NCI-H748 (cell line): Measurements from ENCODE around the gene AGER.
"Not testable (repeated sequence)": the region's sequence is repeated elsewhere in the genome, so short reads cannot be mapped to it uniquely, and the experiment has no call there.

ENCODE experiments used
- DNase-seq: peaks from one replicate; lab custom pipeline; 2025; ENCODE audit not compliant: unreplicated experiment; lab: John Stamatoyannopoulos, UW

Gene AGER

DNA sequence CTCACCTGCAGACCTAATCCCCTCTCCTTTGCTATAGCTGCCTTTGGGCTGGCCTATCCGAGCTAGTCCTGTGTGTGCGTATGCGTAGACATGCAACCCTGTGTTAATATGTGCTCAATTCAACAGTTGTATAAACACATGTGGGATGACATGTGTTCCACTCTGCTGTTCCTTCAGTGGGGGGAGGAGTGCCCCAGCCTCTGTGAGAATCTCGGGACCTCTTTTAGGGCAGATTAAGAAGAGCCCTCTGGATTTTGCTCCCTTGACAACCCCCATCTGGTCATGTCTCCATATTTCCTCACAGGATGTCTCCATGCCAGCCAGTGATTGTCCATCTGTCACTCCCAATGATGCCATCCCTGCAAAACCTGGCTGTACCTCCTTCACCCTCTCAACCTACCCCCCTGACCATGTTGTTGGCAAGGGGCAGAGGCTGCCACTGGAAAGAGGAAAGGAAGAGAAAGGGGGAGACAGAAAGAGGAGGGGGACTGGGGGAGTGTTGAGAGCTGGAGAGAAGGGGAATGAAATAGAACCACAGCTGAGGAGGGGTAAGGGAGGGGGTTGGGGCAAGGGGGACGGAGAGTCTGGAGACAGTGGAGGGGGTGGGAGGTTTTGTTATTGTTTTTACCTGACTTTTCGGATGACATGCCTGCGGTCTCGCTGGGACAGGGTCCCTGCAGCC lies 32.7 kb downstream of the AGER start:
- DNase-seq: no peak

DNA sequence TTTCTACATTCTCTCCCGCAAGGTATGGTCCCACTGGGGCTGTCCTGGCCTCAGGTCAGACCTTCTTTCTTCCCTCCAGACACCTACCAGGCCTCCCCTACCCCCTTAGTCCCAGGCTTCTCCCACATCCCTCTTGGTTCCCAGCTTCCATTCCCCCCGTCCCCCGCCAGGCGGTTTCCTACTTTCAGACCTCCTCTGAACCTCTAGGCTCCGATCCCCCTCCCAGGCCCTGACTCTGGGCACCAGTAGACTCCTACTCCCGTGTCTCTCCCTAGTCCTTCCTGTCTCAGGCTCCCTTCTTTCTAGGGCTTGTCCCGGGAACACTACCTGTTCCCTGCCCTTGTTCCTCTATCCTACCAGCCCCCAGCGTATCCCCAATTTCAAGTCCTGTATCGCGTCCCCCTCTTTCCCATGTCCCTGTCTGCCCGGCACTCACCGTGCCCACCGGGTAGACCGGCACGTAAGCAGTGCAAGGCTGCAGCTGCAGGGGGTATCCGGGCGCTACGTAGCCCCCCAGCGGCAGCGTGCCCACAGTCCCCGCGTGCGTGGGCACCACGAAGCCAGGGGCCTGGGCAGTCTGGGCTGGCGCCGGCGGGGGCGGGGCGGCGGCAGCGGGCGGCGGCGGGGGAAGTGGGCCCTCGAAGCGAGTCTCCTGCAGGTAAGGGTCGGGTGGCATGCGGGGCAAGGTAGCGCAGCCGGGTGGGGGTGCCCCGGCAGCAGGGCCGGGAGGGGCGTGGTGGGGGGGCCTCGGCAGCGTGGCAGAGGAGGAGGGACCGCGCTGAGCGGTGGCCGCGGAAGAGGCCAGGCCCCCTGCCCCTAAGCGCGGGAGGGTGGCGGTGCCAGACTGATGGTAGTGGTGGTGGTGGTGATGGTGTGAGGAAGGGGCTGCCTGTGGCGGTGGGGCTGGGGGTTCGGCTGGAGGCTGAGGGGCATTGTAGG lies 33.9 kb downstream of the AGER start:
- no peak for DNase-seq

DNA sequence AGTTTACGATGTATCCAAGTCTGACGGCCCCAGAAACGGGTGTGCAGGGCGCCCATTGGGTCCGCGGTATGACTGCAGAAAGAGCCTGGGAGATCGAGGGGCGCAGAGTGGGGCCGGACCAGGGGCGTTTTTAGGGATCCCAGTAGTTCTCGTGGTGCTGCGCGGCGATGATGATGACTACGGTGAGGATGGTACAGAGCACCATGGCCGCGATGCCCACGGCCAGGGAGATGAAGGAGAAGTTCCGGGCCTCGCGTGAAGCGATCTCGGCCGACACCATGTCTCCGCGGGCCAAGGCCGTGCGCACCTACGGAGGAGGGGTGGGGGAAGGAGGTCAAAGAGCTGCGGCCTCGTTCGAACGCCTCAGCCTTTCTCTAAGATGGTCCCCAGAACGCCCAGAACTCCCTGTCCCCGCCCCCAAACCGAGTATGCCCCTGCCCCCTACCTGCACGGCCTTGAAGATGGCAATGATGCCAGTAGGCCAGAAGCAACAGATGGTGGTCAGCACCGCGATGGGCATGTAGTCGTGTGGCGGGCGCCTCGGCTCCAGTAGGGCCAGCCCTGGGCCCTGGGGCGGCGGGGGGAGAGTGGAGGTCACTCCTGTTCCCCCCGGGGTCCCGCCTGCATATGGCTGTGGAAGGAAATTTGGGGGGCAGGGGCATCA lies 34.8 kb downstream of the AGER start:
- DNase-seq: no peak

DNA sequence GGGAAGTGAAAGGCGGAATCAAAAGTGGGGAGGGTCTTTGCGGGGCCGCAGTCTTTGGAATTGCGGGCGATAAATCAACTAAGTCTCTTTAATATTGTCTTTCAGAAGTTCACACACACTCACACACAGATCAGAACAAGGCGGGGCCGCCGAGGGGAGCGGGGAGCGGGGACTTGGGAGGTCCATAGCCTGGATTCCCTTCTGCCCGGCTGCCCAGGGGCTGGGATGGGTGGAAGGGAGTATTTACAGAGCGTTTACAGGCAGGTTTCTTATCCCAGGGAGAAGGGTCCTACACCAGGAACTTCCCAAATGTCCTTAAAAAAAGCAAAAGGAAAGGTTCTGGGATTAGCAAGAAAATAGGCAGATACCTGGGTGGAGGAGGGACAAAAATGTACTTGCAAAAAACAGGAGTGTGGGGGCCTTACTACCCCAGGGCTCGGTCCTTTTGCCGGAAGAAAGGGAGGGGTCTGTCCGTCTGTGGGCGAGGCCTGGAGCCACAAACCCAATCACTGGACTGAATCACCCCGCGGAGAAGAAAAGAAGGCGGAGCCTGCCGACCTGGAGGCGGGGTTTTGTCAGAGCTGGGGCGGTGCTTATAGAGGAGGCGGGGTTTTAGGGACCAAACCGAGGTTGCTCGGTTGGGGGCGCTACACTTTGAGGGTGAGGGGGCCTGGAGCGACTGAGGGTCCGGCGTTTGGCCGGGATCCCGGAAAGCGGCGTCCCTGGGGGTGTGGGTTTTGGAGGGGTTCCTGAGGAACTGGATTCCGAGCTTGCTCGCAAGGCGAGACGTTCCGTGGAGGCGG lies 35.6 kb downstream of the AGER start:
- no peak for DNase-seq

DNA sequence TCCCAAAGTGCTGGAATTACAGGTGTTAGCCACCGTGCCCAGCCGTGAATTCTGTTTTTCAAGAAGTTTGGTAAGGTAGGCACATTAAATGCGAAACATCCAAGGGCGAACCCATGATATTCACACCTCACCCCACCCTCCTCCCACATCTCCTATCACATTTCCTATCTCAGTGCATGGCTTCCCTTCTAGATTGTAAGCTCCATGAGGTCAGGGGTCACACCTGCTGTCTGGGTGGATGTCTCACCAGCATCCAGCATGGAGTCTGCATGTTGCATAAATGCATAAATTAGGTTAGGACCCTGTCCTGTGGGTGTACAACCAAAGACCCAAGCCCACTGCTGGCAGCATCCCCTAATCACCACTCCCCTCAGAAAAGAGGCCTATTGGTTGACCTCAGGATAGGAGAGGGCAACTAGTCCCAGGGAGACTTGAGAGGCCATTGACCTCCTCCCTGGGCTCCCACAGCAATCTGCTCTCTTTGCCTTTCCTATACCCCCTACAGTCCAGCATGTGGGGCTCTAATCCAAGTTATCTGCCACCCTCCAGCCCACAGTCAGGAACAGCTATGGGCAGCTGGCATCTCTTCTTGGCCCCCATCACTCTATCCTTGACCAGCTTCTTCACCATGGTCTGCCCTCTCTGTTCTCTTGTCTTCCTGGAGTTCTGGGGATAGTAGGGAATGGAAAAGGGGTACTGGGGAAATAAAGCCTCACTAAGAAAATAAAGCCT lies 36.5 kb downstream of the AGER start:
- DNase-seq: no peak

DNA sequence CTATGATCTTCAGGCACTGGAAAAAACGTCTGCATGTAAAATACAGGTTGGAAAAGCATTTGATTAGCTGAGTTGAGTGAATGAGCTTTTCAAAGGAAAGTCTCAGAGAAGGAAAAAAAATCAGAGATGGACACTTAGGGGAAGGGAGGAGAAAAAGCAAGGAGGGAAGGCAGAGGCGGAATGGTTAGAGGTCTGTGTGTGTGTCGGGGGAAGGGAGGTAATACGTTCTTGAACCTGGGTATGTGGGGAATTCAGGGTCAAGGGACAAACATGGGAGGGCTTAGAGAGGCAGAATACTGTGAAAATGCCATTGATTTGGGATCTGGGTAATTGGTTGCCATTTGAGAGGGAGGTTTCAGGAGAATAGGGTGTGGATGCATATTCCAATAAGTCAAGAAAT lies 37.4 kb downstream of the AGER start:
- DNase-seq: no peak

DNA sequence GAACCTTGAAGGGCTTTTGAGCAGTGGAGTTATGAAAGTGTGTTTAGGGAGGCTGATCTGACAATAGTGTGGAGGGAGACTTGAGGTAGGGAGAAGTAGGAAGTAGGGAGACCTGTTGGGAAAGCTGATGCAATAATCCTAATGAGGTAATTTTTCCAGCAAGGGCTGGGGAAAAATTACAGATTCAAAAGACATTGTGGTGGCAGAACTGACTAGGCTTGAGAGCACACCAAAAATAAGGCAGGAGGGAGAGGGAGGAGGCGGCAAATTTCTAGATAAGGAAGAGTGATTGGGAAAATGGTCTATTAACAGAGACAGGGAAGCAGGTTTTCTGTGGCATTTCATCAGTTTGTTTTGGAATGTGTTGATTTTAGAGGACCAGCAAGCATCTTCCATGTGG lies 37.8 kb downstream of the AGER start:
- DNase-seq: no peak

DNA sequence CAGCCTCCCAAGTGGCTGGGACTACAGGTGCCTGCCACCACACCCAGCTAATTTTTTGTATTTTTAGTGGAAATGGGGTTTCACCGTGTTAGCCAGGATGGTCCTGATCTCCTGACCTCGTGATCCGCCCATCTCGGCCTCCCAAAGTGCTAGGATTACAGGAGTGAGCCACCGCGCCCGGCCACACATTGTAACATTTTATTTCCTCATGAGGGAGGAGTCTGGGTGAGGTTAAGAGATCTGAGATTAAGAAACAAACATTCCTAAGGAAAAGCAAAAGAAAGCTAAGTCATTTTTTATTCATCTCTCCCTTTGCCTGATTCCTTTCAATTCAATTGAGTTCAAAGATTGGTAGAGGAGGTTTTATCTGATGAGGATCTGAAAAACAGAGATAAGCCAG lies 39.8 kb downstream of the AGER start:
- DNase-seq: not testable (repeated sequence)

DNA sequence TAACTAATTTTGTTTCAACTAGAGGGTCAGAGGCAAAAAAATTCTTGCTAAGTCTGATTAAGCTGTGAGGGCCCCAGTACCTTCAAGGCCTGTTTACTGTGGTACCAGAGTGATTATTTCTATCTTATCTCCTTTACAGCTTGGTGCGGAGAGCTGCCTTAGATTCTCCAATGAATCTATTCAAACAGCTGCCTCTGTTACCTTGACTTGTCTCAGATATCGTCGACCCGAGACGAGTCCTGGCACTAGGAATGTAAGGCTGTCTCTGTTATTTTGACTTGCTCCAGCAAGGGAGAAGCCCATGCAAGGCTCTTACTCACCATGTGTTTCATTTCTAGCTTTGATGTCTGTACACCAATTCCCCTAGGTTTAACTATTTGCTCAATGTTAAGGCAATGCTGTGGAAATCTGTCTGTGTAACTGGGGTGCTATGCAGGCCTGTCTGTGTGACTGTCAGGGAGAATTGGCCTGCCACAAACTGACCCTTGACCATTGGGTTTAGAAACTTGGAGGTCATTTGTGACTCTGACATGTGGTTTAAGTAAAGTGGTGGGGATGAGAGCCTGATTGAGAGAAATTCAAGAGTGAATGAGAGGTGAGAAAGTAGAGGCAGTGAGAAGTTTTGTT lies 43.5 kb downstream of the AGER start:
- no peak for DNase-seq

DNA sequence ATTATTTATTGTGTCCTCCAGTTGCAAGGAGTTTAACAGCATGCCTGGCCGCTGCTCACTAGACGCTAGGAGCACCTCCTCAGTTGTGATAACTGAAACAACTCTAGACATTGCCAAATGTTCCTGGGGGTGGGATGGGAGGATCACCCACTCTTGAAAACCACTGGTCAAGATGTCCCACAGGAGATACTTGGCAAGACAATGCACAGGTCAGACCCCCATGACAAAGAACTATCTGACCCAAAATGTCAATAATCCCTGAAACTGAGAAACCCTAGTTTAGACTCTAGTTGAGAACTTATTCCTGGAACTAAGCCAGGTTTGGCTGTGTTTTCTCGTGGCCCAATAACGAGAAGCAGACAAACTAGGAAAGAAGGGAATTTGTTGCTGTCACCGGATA lies 44.5 kb downstream of the AGER start:
- DNase-seq: no peak

DNA sequence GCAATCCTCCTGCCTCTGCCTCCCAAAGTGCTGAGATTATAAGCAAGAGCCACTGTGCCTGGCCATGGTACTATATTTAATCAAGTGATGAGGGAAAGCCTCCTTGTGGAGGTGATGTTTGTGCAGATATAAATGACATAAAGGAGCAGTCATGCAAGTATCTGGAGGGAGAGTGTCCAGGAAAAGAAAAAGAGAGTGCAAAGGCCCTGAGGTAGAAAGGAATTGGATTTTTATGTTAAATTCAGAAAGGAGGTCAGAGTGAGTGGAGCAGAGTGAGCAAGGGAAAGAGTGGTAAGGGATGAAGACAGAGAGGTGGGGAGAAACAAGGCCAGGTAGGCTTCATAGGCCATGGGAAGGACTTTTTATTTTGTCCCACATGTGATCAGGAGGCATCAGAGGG lies 46.6 kb downstream of the AGER start:
- DNase-seq: no peak

DNA sequence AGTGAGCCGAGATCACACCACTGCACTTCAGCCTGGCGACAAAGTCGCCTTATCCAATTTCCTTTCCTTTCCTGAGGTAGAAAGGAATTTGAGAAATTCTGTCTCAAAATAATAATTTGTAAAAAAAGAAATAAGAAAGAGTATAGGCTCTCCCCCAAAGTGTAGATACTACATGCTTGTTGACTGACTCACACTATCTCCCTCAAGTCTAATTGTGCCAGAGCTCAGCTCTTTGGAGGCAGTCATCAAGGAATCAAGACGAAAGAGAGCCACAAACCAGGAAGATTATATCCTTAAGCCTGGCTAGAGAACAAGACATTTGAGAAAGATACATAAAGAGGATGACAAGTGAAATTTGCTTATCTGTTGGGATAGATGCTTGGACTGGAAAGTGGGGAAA lies 50.3 kb downstream of the AGER start:
- DNase-seq: no peak

DNA sequence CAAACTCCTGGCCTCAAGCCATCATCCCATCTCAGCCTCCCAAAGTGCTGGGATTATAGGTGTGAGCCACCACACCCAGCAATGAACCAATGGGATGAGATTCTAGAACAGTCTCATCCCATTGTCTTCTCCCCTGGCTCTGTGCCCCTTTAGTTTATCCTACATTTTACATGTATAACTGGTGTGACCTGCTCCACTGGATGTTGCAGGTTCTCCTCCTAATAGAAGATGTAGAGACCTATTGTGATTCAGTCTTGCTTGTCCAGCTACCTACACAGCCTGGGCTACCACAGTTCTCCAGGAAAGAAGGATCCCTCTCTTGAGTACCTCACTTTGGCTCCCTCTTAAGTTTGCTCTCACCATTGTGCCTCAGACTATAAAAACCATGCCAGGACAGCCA lies 51.9 kb downstream of the AGER start:
- no peak for DNase-seq

DNA sequence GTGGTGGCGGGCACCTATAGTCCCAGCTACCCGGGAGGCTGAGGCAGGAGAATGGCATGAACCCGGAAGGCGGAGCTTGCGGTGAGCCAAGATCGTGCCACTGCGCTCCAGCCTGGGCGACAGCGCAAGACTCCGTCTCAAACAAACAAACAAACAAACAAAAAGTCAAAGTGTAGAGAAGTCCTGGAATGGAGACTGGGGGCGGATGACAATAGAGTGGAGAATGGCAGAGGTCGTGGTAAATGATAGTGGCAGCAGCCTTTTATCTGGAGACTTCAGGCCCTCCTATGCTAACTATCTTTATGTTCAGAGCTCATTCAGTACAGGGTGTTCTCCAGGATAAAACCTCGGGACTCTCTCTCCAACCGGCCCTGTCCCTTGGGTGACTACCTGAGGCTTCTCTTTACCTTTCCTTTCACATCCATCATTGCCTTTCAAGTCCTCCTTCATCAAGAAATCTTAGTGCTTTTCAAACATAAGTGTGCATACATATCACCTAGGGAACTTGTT lies 52.6 kb downstream of the AGER start:
- no peak for DNase-seq
